Measurements from ENCODE around the gene ARAP1. TPM values are rescaled to one million over a fixed set of nuclear protein-coding genes. Genes with fewer than 3 reads are reported as not detected.

Gene ARAP1
- total RNA-seq, 4 donors from 2014 or later, result 122 to 285 (median 145) TPM

DNA sequence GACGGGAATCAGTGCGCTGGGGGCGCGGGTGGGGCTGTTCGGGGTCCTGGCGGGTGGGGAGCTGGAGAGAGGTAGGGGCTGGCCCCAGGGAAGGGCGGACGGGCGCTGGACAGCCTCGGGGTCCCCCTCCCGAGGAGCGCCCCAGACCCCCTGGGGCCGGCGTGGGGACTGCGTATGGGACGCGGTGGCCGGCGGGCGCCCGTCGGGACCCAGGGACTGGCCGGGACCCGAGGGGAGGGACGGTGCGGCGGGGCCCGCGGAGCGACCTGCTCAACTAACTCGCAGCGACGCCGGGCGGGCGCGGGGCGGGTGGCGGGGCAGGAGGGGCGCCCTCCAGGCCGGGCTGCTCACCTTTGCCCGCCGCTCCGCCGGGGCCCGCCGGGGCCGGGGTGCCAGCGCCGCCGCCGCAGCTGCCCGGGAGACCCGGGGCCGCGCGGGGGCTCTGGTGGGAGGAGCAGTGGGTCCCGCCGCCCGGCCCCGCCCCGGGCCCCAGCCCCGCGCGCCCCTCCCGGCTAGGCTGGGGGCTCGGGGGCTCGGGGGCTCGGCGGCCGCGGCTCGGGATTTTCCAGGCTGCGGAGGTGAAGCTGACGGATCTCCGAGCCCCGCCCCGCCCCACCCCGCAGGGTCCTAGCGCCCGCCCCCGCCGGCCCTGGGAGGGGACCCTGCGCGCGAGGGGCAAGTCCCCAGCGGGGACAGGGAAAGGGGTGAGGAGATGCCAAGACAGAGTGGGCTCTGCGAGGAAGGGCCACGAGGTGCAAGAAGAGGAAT is 29.3 kb upstream of the ARAP1 start:
- peak; percentile 40 to 83 (median 70) for DNase-seq
- TF ChIP-seq, protein P1, sequence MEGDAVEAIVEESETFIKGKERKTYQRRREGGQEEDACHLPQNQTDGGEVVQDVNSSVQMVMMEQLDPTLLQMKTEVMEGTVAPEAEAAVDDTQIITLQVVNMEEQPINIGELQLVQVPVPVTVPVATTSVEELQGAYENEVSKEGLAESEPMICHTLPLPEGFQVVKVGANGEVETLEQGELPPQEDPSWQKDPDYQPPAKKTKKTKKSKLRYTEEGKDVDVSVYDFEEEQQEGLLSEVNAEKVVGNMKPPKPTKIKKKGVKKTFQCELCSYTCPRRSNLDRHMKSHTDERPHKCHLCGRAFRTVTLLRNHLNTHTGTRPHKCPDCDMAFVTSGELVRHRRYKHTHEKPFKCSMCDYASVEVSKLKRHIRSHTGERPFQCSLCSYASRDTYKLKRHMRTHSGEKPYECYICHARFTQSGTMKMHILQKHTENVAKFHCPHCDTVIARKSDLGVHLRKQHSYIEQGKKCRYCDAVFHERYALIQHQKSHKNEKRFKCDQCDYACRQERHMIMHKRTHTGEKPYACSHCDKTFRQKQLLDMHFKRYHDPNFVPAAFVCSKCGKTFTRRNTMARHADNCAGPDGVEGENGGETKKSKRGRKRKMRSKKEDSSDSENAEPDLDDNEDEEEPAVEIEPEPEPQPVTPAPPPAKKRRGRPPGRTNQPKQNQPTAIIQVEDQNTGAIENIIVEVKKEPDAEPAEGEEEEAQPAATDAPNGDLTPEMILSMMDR (IDR thresholded peaks at IDR 0.05), result no peak
- no peak for TF ChIP-seq POLR2A (IDR thresholded peaks at IDR 0.05)
- H3K4me3 ChIP-seq, result peak overlapping the region; percentile 78 to 84 (median 80)
- H3K4me1 ChIP-seq, result peaks cover 2 to 61% (median 26%) of the 10 kb centered on the region in 4 donors
- no peaks in the 10 kb centered on the region for H3K9me3 ChIP-seq
- no peaks in the 10 kb centered on the region for H3K27me3 ChIP-seq
- H3K36me3 ChIP-seq, result no peaks in the 10 kb centered on the region
- peak overlapping the region; percentile 72 to 89 (median 80) for H3K27ac ChIP-seq

DNA sequence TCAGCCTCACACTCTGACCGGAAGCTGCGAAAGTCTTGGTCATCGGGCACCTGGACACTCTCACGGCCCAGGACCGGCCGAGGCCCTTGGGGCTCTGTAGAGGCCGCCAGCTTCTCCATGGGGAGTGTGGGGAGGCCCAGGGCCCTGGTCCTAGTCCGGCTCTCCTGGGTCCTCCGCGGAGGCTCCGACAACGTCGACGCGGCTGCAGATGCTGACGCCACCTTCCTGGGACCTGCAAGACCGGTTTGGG is 28.8 kb upstream of the ARAP1 start:
- Histone ChIP-seq H3K36me3 (no peaks in the 10 kb centered on the region), H3K27me3 (no peaks in the 10 kb centered on the region), H3K27ac (peak overlapping the region; percentile 72 to 89 (median 80)), H3K4me1 (peaks cover 2 to 62% (median 25%) of the 10 kb centered on the region in 4 donors), H3K4me3 (peak overlapping the region; percentile 78 to 84 (median 80)), H3K9me3 (no peaks in the 10 kb centered on the region)
- TF ChIP-seq, protein P1 (IDR thresholded peaks at IDR 0.05), result no peak
- no peak for TF ChIP-seq POLR2A (IDR thresholded peaks at IDR 0.05)
- peak in 1 of 3 donors; percentile 70 for DNase-seq

DNA sequence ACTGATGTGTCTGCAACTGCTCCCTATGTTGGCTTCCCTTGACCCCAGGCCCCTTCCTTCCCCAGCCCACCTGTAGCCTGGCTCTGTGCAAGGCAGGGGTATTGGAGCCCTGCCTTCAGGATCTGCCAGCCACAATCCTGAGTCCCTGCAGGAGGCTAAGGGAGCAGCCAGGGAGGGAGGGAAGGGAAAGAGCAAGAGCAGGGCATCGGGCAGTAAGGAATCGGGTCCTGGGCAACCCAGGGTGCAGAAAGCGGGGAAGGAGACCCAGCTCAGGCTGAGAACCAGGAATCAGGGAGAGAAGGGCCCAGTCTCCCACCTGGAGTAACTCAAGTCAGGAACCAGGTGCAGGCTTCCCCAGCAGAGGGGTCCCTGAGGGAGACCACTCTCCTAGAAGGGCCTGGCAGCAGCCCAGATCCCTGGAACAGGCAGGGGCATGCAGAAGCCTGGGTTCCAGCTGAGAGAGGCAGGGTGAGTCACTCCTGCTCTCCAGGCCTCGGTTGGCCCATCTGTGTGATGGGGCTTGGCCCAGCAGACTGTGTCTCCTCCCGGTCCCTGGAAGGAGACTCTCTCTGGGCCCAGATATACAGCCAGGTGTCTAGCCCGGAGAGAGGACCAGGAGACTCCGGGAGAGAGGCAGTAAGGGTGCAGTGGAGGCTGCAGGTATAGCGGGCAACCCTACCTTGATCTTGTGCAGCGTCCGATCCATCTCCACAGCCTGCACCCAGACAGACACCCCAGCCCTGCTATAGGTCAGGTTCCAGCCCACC is 28.3 kb upstream of the ARAP1 start:
- H3K27me3 ChIP-seq, result no peaks in the 10 kb centered on the region
- no peak for DNase-seq
- H3K4me3 ChIP-seq, result peak overlapping the region; percentile 78 to 84 (median 80)
- H3K27ac ChIP-seq, result peak overlapping the region; percentile 72 to 89 (median 80)
- no peaks in the 10 kb centered on the region for H3K9me3 ChIP-seq
- peaks cover 2 to 59% (median 25%) of the 10 kb centered on the region in 4 donors for H3K4me1 ChIP-seq
- no peaks in the 10 kb centered on the region for H3K36me3 ChIP-seq
- TF ChIP-seq, protein P1 (IDR thresholded peaks at IDR 0.05), result no peak
- TF ChIP-seq POLR2A (IDR thresholded peaks at IDR 0.05), result no peak

DNA sequence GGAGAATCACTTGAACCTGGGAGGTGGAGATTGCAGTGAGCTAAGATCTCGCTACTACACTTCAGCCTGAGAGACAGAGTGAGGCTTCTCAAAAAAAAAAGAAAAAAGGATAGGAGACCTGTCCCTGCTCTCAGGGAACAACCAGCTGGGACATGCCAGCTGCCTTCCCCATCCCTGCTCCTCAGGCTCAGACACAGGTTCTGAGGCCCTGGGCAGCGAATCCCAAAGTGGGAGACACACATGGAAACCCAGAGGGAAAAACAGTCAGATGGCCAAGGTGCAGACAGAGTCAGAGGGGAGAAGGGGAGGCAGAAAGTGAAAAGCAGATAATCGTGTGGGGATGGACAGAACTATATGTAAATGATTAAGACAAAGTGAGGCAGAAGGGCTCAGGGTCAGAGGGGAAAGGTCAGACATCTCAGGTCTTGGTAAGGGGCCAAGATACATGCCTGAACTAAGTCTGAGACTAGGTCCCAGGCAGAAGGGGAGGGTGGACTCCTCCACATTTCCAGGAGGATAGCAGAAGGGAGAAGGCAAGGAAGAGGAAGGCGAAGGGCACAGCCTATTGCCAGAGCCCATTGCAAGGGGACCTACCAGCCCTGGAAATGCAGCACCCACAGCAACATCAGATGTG is 27.4 kb upstream of the ARAP1 start:
- Histone ChIP-seq H3K4me3 (peak overlapping the region in 2 of 4 donors; percentile 82 to 84), H3K4me1 (peaks cover 2 to 64% (median 25%) of the 10 kb centered on the region in 4 donors), H3K27ac (peak overlapping the region in 3 of 4 donors; percentile 78 to 89 (median 81)), H3K9me3 (no peaks in the 10 kb centered on the region), H3K36me3 (no peaks in the 10 kb centered on the region), H3K27me3 (no peaks in the 10 kb centered on the region)
- no peak for TF ChIP-seq POLR2A (IDR thresholded peaks at IDR 0.05)
- TF ChIP-seq, protein P1 (IDR thresholded peaks at IDR 0.05), result no peak
- no peak for DNase-seq

DNA sequence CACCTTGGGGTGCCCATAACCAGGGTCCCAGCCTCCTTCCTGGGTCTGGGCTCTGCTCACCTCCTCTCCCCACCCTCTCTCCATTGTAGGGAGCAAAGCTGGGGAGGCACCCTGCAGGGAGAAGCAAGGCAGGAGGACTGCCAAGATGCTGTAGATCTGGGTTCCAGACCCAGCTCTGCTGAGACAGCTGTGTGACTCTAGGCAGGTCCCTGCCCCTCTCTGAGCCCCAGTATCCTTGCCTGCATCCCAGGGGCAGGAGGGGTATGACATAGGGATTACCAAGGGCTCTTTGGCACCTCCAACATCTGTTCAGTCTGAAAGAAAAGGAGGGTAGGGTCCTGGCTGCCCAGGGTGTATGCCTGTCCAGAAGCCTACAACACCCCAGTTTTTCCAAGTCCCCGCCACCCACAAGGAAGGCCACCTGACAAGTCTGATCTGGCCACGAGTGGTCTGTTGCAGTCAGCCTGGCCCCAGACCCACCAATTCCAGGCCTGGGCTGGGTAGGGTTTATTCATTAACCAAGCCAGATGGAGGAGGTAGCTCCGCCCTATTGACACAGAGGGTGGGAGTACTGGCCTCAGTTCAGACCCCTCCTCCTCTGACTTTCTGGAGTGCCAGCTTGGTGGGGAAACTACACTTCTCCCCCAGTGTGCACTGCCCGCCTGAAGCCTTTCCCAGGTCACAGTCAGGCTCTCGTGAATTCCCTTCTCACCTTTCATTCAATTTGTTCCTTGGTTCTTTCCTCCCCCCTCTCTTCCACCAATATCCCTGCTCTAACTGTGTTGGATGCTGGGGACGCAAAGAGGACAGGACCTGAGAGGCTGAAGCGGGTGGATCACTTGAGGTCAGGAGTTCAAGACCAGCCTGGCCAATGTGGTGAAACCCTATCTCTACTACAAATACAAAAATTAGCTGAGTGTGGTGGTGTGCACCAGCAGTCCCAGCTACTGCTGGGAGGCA is 26.6 kb upstream of the ARAP1 start:
- Histone ChIP-seq H3K36me3 (no peaks in the 10 kb centered on the region), H3K9me3 (no peaks in the 10 kb centered on the region)

More for the DNA sequence above, 26.6 kb upstream of the ARAP1 start:
- peak in 1 of 3 donors; percentile 58 for DNase-seq
- TF ChIP-seq, protein P1 (IDR thresholded peaks at IDR 0.05), result no peak
- TF ChIP-seq POLR2A (IDR thresholded peaks at IDR 0.05), result no peak
- no peaks in the 10 kb centered on the region for H3K27me3 ChIP-seq
- H3K27ac ChIP-seq, result peak overlapping the region in 2 of 4 donors; percentile 27 to 89
- peaks cover 2 to 64% (median 25%) of the 10 kb centered on the region in 4 donors for H3K4me1 ChIP-seq
- H3K4me3 ChIP-seq, result peak overlapping the region in 2 of 4 donors; percentile 27 to 82

All from Peyer's patch (tissue), 4 donors.